K562 (cell line): ENCODE data around the gene DIS3L2. TPM values are rescaled to one million over a fixed set of nuclear protein-coding genes. Genes with fewer than 3 reads are reported as not detected.

Experiments used
- ATAC-seq: fragments of 200-7000 bp; cut with Tn5 transposase; 3 replicates; pipeline ENCODE4 v1.9.1; 2020; ENCODE audit warnings: moderate library complexity
- BruUV-seq: library from RNA; stranded (reverse); fragments of 400-500 nt; replicated peaks from 2 replicates; lab custom pipeline; 2021; lab: Mats Ljungman, UMichigan
- CTCF ChIA-PET: fragments of 300-600 bp; formaldehyde crosslinking; extraction: SDS; loops from one replicate; lab custom pipeline; 2021; ENCODE audit warnings: low intra/inter-chr PET ratio; lab: Yijun Ruan, JAX
- POLR2A ChIA-PET: fragments of 300-600, 350-650 bp; sonication (Branson Sonifier 250); formaldehyde crosslinking; extraction: SDS; loops from one replicate; lab custom pipeline; 2021; ENCODE audit warnings: antibody characterized with exemption, inconsistent platforms; lab: Yijun Ruan, JAX
- DNase-seq, 4 experiments: peaks; one replicate each; pipeline versions ENCODE4 v3.0.0 to v3.0.0-alpha.2; 2011 to 2018; ENCODE audit warnings: low spot score in 3 of 4, mixed read lengths in 3 of 4; ENCODE audit errors: extremely low read depth in 1 of 4
- FAIRE-seq: peaks from 2 replicates; lab custom pipeline; 2011; peaks lifted over from hg19 to GRCh38; lab: Jason Lieb, UNC
- H2AFZ ChIP-seq: 2 replicates; pipeline ENCODE4 v1.6.0; 2011; ENCODE audit warnings: low read depth, low read length, control low read depth, inconsistent platforms
- H3K27ac ChIP-seq: fragments of 200-600 bp; 3 replicates; pipeline ENCODE4 v1.8.0; 2011; ENCODE audit warnings: low read depth, mild to moderate bottlenecking, control low read depth, inconsistent platforms, low read length, moderate library complexity, mixed read lengths; ENCODE audit errors: extremely low read depth
- H3K27me3 ChIP-seq, 2 experiments: fragments of 300-600 bp in 1 of 2; 2 replicates in 1 of 2; 3 replicates in 1 of 2; pipeline versions ENCODE4 v1.6.0 to v1.8.0; 2011; ENCODE audit warnings: inconsistent platforms in 2 of 2, low read length in 2 of 2, mild to moderate bottlenecking in 1 of 2, mixed read lengths in 1 of 2, moderate library complexity in 1 of 2; ENCODE audit not compliant: control insufficient read depth in 2 of 2, insufficient read depth in 2 of 2
- H3K36me3 ChIP-seq: fragments of 300-600 bp; 3 replicates; pipeline ENCODE4 v1.8.0; 2011; ENCODE audit warnings: mild to moderate bottlenecking, low read length, inconsistent platforms; ENCODE audit not compliant: control insufficient read depth, insufficient read depth
- H3K4me1 ChIP-seq, 2 experiments: fragments of 200-600 bp in 1 of 2; replicated peaks in 1 of 2; 2 replicates in 1 of 2; 3 replicates in 1 of 2; pipeline versions ENCODE4 v1.5.1 to v1.8.0; 2011; ENCODE audit warnings: inconsistent platforms in 2 of 2, low read length in 2 of 2, mild to moderate bottlenecking in 1 of 2, mixed read lengths in 1 of 2, moderate library complexity in 1 of 2; ENCODE audit not compliant: control insufficient read depth in 2 of 2, insufficient read depth in 2 of 2
- H3K4me2 ChIP-seq: 2 replicates; pipeline ENCODE4 v1.6.1; 2011; ENCODE audit warnings: low read length, control low read depth, inconsistent platforms, mixed read lengths; ENCODE audit not compliant: insufficient read depth
- H3K4me3 ChIP-seq: fragments of 200-600 bp; sonication (generic), shearing (Covaris generic); 2 replicates; pipeline ENCODE4 v1.5.1; 2016; ENCODE audit warnings: control low read depth, inconsistent platforms
- H3K79me2 ChIP-seq: fragments of 200-600 bp; 3 replicates; pipeline ENCODE4 v1.8.0; 2011; ENCODE audit warnings: low read length, inconsistent platforms; ENCODE audit not compliant: control insufficient read depth, insufficient read depth
- H3K9ac ChIP-seq, 2 experiments: 2 replicates each; pipeline versions ENCODE4 v1.6.0 to v1.6.1; 2011; ENCODE audit warnings: low read depth in 2 of 2, low read length in 2 of 2, control low read depth in 1 of 2, inconsistent platforms in 1 of 2, mild to moderate bottlenecking in 1 of 2, mixed read lengths in 1 of 2; ENCODE audit not compliant: insufficient read depth in 1 of 2
- H3K9me1 ChIP-seq: one replicate; pipeline ENCODE4 v1.6.0; 2011; ENCODE audit warnings: inconsistent platforms, mild to moderate bottlenecking, low read length, moderate library complexity; ENCODE audit not compliant: control insufficient read depth, insufficient read depth
- H3K9me3 ChIP-seq: replicated peaks from 2 replicates; pipeline ENCODE4 v1.5.1; 2011; ENCODE audit warnings: low read depth, low read length, inconsistent platforms; ENCODE audit not compliant: control insufficient read depth, insufficient read depth
- H4K20me1 ChIP-seq: replicated peaks from 2 replicates; pipeline ENCODE4 v1.6.1; 2011; ENCODE audit warnings: low read length, inconsistent platforms, mixed read lengths; ENCODE audit not compliant: control insufficient read depth, insufficient read depth
- C11orf30 ChIP-seq: fragments of 450-650 bp; IDR thresholded peaks from 2 replicates; pipeline ENCODE4 v1.6.1; 2016; ENCODE audit warnings: low read depth, mild to moderate bottlenecking
- CC2D1A ChIP-seq: fragments of 450-650 bp; IDR thresholded peaks from 2 replicates; pipeline ENCODE4 v1.6.1; 2017; ENCODE audit warnings: mild to moderate bottlenecking
- MAFG ChIP-seq: fragments of 450-650 bp; conservative IDR thresholded peaks from 2 replicates; pipeline ENCODE4 v1.6.1; 2016; ENCODE audit warnings: missing genetic modification characterization, missing compliant biosample characterization
- NFE2 ChIP-seq: IDR thresholded peaks from 2 replicates; pipeline ENCODE4 v1.6.1; 2014; ENCODE audit warnings: antibody characterized with exemption, low read depth
- NFE2L1 ChIP-seq: fragments of 450-650 bp; IDR thresholded peaks from 2 replicates; pipeline ENCODE4 v1.6.1; 2016; ENCODE audit warnings: missing genetic modification characterization, low read depth, mild to moderate bottlenecking, missing compliant biosample characterization, moderate library complexity, borderline replicate concordance
- RAD21 ChIP-seq, 2 experiments: fragments of 250-450 bp in 1 of 2; fragments of 450-650 bp in 1 of 2; sonication (Bioruptor Pico) in 1 of 2; formaldehyde crosslinking in 1 of 2; IDR thresholded peaks in 1 of 2; conservative IDR thresholded peaks in 1 of 2; 2 replicates each; pipeline versions ENCODE4 v1.4.0 to v1.8.0; 2020 to 2022; ENCODE audit warnings: mild to moderate bottlenecking in 2 of 2, moderate library complexity in 1 of 2
- TCF7L2 ChIP-seq: fragments of 150-350 bp; IDR thresholded peaks from 2 replicates; pipeline ENCODE4 v1.6.1; 2016; ENCODE audit warnings: low read depth, mild to moderate bottlenecking, low read length, moderate library complexity
- ZC3H8 ChIP-seq: fragments of 450-650 bp; IDR thresholded peaks from 2 replicates; pipeline ENCODE4 v1.6.1; 2017
- WGBS: fragments of 100-300 bp; shearing (Covaris generic); methylation state at CpG from one replicate; pipeline ENCODE4 v1.1.6; 2016; ENCODE audit warnings: low coverage, mixed read lengths; ENCODE audit not compliant: insufficient coverage; ENCODE audit errors: missing lambda C conversion rate; 5-methylcytosine and 5-hydroxymethylcytosine counted together
- in situ Hi-C: fragments of 300-500 bp; cut with MboI; formaldehyde crosslinking; loops from 4 replicates; pipeline ENCODE4 v1.15.0; 2018; ENCODE audit warnings: inconsistent platforms, mixed read lengths
- intact Hi-C: fragments of 100-400 bp; cut with micrococcal nuclease; formaldehyde crosslinking; loops from 2 replicates; pipeline ENCODE4 v1.14.2; 2022
- polyA plus RNA-seq, 8 experiments: library from polyadenylated mRNA; depleted of rRNA in 4 of 8; stranded (reverse) in 5 of 8; unstranded in 3 of 8; fragments of >200 nt; fragmentation: Nextera tagmentation in 2 of 8; fragmentation: Illumina TruSeq in 1 of 8; extraction: Ambion mirVana in 2 of 8; extraction: Trizol in 1 of 8; gene quantifications; 2 replicates each; pipeline versions ENCODE4 v1.2.1 to v1.2.3, GENCODE V29; 2011 to 2014; ENCODE audit warnings: inconsistent platforms in 1 of 8, missing spikeins in 1 of 8
- total RNA-seq, 7 experiments: library from RNA; depleted of rRNA in 6 of 7; stranded (reverse); fragments of >200 nt in 6 of 7; fragmentation: Illumina TruSeq in 2 of 7; extraction: Trizol in 2 of 7; gene quantifications; 2 replicates each; pipeline versions ENCODE4 v1.2.1 to v1.2.3, GENCODE V29; 2011 to 2021; ENCODE audit warnings: low replicate concordance in 1 of 7
- TF ChIP-seq, protein P1 (sequence below): fragments of 200-800 bp; sonication (Bioruptor generic); IDR thresholded peaks from 2 replicates; pipeline ENCODE4 v1.6.1; 2017; ENCODE audit warnings: missing genetic modification characterization, missing compliant biosample characterization
- TF ChIP-seq, protein P2 (sequence below): fragments of 450-650 bp; IDR thresholded peaks from 2 replicates; pipeline ENCODE4 v1.6.1; 2017; ENCODE audit warnings: mild to moderate bottlenecking, moderate library complexity
- TF ChIP-seq, protein P3 (sequence below), 2 experiments: fragments of 150-350 bp in 1 of 2; IDR thresholded peaks; 2 replicates each; pipeline ENCODE4 v1.6.1; 2012 to 2016; ENCODE audit warnings: low read depth in 2 of 2, low read length in 2 of 2, mild to moderate bottlenecking in 1 of 2, moderate library complexity in 1 of 2
- TF ChIP-seq, protein P4 (sequence below): sonication (generic); formaldehyde crosslinking; IDR thresholded peaks from 2 replicates; pipeline ENCODE4 v1.8.0; 2022; ENCODE audit warnings: mild to moderate bottlenecking, low read depth, missing genetic modification reagents
- TF ChIP-seq, protein P5 (sequence below): fragments of 450-650 bp; formaldehyde crosslinking; conservative IDR thresholded peaks from 2 replicates; pipeline ENCODE4 v1.4.0; 2022; ENCODE audit warnings: mild to moderate bottlenecking, missing genetic modification characterization

Gene DIS3L2
- total and polyA plus RNA-seq, 9 of the 15 experiments (the other 6 are each of a cell fraction or from before 2014, with no cell fraction given), result 1.5 to 19.2 (median 11.2) TPM

DNA sequence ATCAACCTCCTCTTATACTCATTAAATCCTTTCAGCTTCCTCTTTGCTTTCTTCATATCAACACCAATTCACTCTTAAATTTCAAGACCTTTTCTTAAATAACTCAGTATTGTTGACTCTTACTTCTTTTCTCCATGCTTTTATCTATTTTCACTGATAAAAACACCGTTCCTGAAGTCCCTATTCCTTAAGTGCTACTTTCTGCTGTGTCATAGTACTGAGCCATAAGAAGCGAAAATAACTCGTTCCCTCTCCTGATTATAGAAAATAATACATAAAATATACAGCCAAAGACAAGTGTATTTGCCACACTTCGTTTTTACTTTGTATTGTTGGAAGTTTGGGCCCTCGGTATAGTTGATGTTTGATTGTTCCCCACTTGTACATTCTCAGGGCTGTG is 181.0 kb downstream of the DIS3L2 start:
- H3K4me2 ChIP-seq, result no peak overlapping the region
- no peaks in the 10 kb centered on the region for H3K9me3 ChIP-seq
- no peak overlapping the region for H3K4me3 ChIP-seq
- intact Hi-C loops, result loop anchor here (5.0 to 10.0 kb wide), 3 partner anchors 182 to 292 kb away; partner anchors contain the start of gene NPPC
- POLR2A ChIA-PET, result interaction anchor here (1.0 kb wide), 1 partner anchor 119 kb away, joined by 3 read pairs; no protein-coding TSS in a partner anchor
- H3K9me1 ChIP-seq, result no peaks in the 10 kb centered on the region
- H3K36me3 ChIP-seq, result no peaks in the 10 kb centered on the region
- DNase-seq, result no peak
- H4K20me1 ChIP-seq, result no peaks in the 10 kb centered on the region
- CTCF ChIA-PET, result interaction anchor here (1.5 to 3.0 kb wide), 2 partner anchors 217 to 236 kb away, joined by 9 to 30 read pairs; partner anchors contain the start of gene NPPC
- no peak overlapping the region for H3K9ac ChIP-seq
- no TSS peak for BruUV-seq
- ATAC-seq, result no peak
- no peaks in the 10 kb centered on the region; a peak in 1 of 5 replicates for H3K4me1 ChIP-seq
- H3K79me2 ChIP-seq, result no peaks in the 10 kb centered on the region
- in situ Hi-C loops, result loop anchor here (5.0 kb wide), 1 partner anchor 235 kb away; no protein-coding TSS in a partner anchor
- no peak overlapping the region for H3K27ac ChIP-seq
- no peaks in the 10 kb centered on the region for H3K27me3 ChIP-seq
- FAIRE-seq, result no peak
- WGBS, result 27% methylated on average over 5 of the region's 5 CpGs
- no peak overlapping the region for H2AFZ ChIP-seq
- TF ChIP-seq, protein P1, sequence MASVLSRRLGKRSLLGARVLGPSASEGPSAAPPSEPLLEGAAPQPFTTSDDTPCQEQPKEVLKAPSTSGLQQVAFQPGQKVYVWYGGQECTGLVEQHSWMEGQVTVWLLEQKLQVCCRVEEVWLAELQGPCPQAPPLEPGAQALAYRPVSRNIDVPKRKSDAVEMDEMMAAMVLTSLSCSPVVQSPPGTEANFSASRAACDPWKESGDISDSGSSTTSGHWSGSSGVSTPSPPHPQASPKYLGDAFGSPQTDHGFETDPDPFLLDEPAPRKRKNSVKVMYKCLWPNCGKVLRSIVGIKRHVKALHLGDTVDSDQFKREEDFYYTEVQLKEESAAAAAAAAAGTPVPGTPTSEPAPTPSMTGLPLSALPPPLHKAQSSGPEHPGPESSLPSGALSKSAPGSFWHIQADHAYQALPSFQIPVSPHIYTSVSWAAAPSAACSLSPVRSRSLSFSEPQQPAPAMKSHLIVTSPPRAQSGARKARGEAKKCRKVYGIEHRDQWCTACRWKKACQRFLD (CRISPR knock-in tag), result no peak
- TF ChIP-seq ZC3H8 (no peak), C11orf30 (0 out of 2 replicates have a peak, but pooled peaks have one; percentile 39), RAD21 (CRISPR knock-in tag; conservative IDR thresholded peaks at IDR 0.05 in 1 of 2, IDR thresholded peaks at IDR 0.05 in 1 of 2) (no peak), MAFG (tag) (peak; percentile 78), NFE2 (peak; percentile 54), TCF7L2 (no peak), CC2D1A (no peak), NFE2L1 (tag) (peak; percentile 55; the same call in 1 of the 2 replicates)
- TF ChIP-seq, protein P2, sequence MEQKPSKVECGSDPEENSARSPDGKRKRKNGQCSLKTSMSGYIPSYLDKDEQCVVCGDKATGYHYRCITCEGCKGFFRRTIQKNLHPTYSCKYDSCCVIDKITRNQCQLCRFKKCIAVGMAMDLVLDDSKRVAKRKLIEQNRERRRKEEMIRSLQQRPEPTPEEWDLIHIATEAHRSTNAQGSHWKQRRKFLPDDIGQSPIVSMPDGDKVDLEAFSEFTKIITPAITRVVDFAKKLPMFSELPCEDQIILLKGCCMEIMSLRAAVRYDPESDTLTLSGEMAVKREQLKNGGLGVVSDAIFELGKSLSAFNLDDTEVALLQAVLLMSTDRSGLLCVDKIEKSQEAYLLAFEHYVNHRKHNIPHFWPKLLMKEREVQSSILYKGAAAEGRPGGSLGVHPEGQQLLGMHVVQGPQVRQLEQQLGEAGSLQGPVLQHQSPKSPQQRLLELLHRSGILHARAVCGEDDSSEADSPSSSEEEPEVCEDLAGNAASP, result no peak
- TF ChIP-seq, protein P3, sequence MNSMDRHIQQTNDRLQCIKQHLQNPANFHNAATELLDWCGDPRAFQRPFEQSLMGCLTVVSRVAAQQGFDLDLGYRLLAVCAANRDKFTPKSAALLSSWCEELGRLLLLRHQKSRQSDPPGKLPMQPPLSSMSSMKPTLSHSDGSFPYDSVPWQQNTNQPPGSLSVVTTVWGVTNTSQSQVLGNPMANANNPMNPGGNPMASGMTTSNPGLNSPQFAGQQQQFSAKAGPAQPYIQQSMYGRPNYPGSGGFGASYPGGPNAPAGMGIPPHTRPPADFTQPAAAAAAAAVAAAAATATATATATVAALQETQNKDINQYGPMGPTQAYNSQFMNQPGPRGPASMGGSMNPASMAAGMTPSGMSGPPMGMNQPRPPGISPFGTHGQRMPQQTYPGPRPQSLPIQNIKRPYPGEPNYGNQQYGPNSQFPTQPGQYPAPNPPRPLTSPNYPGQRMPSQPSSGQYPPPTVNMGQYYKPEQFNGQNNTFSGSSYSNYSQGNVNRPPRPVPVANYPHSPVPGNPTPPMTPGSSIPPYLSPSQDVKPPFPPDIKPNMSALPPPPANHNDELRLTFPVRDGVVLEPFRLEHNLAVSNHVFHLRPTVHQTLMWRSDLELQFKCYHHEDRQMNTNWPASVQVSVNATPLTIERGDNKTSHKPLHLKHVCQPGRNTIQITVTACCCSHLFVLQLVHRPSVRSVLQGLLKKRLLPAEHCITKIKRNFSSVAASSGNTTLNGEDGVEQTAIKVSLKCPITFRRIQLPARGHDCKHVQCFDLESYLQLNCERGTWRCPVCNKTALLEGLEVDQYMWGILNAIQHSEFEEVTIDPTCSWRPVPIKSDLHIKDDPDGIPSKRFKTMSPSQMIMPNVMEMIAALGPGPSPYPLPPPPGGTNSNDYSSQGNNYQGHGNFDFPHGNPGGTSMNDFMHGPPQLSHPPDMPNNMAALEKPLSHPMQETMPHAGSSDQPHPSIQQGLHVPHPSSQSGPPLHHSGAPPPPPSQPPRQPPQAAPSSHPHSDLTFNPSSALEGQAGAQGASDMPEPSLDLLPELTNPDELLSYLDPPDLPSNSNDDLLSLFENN (IDR thresholded peaks at IDR 0.05; ENCODE audit: low read depth in 2 of 2, low read length in 2 of 2), result no peak
- TF ChIP-seq, protein P4, sequence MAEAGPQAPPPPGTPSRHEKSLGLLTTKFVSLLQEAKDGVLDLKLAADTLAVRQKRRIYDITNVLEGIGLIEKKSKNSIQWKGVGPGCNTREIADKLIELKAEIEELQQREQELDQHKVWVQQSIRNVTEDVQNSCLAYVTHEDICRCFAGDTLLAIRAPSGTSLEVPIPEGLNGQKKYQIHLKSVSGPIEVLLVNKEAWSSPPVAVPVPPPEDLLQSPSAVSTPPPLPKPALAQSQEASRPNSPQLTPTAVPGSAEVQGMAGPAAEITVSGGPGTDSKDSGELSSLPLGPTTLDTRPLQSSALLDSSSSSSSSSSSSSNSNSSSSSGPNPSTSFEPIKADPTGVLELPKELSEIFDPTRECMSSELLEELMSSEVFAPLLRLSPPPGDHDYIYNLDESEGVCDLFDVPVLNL (CRISPR knock-in tag), result no peak
- TF ChIP-seq, protein P5, sequence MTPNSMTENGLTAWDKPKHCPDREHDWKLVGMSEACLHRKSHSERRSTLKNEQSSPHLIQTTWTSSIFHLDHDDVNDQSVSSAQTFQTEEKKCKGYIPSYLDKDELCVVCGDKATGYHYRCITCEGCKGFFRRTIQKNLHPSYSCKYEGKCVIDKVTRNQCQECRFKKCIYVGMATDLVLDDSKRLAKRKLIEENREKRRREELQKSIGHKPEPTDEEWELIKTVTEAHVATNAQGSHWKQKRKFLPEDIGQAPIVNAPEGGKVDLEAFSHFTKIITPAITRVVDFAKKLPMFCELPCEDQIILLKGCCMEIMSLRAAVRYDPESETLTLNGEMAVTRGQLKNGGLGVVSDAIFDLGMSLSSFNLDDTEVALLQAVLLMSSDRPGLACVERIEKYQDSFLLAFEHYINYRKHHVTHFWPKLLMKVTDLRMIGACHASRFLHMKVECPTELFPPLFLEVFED, result no peak
